Measurements from ENCODE around the gene TNNT2.

Gene TNNT2

DNA sequence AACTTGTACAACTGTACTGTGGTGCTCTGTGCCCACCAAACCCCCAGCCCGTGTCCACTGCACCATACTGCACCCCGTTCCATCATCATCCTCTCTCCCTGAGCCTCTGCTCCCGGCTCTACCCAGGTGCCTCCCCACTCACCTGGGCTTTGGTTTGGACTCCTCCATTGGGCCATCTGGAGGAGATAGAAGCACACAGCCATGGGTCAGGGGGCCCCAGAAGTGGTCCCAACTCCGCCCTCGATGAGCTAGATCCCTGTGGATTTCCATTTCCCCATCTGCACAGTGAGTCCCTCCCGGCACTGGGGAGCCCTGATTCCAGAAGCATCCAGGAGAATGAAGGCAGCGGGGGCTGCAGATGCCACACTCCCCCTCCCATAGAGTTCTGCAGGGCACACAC is 10.8 kb downstream of the TNNT2 start:
- in situ Hi-C loops (cut with MboI; ENCODE audit: low pct_unique_long_range_greater_than_20kb, low sequenced_read_pairs, unreplicated experiment) = no loop called here
- no peak for DNase-seq (ENCODE audit: low spot score)
- TF ChIP-seq, protein P1, sequence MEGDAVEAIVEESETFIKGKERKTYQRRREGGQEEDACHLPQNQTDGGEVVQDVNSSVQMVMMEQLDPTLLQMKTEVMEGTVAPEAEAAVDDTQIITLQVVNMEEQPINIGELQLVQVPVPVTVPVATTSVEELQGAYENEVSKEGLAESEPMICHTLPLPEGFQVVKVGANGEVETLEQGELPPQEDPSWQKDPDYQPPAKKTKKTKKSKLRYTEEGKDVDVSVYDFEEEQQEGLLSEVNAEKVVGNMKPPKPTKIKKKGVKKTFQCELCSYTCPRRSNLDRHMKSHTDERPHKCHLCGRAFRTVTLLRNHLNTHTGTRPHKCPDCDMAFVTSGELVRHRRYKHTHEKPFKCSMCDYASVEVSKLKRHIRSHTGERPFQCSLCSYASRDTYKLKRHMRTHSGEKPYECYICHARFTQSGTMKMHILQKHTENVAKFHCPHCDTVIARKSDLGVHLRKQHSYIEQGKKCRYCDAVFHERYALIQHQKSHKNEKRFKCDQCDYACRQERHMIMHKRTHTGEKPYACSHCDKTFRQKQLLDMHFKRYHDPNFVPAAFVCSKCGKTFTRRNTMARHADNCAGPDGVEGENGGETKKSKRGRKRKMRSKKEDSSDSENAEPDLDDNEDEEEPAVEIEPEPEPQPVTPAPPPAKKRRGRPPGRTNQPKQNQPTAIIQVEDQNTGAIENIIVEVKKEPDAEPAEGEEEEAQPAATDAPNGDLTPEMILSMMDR (IDR thresholded peaks at IDR 0.05; ENCODE audit: extremely low read depth, insufficient read depth, missing control alignments) = no peak

DNA sequence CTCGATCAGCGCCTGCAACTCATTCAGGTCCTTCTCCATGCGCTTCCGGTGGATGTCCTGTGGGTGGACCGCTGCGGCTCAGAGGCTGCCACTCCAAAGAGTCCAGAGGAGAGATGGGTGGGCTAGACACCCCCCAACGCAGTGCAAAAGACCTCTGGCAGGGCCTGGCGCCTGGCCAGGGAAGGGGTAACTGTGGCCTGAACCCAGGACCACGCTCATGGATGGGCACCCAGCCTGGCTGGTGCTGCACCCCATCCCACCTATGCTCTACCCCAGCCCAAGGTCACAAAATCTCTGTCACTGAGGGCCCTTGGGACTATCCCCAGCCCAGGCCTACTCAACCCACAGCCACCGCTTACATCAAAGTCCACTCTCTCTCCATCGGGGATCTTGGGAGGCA is 12.2 kb downstream of the TNNT2 start:
- TF ChIP-seq, protein P1 (IDR thresholded peaks at IDR 0.05; ENCODE audit: extremely low read depth, insufficient read depth, missing control alignments) = no peak
- in situ Hi-C loops (cut with MboI; ENCODE audit: low pct_unique_long_range_greater_than_20kb, low sequenced_read_pairs, unreplicated experiment) = no loop called here
- no peak for DNase-seq (ENCODE audit: low spot score)

DNA sequence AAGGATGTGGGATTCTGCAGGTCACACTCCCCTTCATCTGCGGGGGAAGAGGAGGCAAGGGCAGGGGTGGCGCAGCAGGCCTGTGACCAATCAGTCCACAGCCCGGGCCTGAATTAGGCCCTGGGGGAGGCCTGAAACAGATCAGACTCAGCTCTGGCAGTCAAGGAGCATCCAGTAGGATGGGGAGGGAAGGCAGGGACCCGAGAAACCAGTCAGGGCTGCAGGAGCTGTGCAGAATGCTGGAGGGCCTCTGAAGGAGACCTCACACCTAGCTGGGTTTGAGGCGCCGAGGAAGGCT is 12.7 kb downstream of the TNNT2 start:
- DNase-seq (ENCODE audit: low spot score) = no peak
- in situ Hi-C loops (cut with MboI; ENCODE audit: low pct_unique_long_range_greater_than_20kb, low sequenced_read_pairs, unreplicated experiment) = no loop called here
- TF ChIP-seq, protein P1 (IDR thresholded peaks at IDR 0.05; ENCODE audit: extremely low read depth, insufficient read depth, missing control alignments) = no peak

DNA sequence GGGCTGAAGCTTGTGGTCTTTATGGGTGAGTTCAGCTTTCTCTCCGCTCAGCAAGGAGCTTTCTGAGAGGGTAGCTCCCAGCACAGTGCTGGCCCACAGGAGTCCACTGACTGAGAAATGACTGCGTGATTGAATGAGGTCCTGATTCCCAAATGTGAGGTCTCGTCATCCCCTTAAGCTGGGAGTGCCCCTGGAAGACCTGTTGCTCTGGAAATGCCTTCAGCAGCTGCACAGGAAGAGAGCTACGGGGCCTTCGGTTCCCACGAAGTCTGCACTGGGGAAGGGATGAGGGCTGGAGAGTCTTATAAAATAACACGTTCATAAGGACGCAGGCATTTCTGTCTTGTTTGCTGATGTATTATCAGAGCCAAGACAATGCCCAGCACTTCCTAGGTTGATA is 14.0 kb downstream of the TNNT2 start:
- in situ Hi-C loops (cut with MboI; ENCODE audit: low pct_unique_long_range_greater_than_20kb, low sequenced_read_pairs, unreplicated experiment) = no loop called here
- TF ChIP-seq, protein P1 (IDR thresholded peaks at IDR 0.05; ENCODE audit: extremely low read depth, insufficient read depth, missing control alignments) = no peak
- no peak for DNase-seq (ENCODE audit: low spot score)

DNA sequence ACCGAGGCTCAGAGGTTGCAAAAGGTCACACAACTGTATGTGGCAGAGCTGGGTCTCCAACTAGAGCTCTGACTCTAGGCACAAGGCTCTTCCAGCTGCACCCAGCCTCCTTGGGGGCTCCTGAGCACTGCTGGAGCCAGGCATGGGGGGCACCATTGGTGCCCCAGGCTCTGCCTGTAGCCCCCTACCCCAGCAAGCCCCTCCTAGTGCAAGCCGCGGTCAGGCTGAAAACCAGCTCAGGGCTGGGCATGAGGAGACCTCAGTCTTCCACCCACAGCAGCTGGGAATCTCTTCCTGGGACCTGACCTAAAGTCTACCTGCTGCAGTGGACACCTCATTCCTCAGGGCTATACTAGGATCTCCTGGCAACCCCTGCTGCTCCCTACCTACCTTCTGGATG is 14.6 kb downstream of the TNNT2 start:
- TF ChIP-seq, protein P1 (IDR thresholded peaks at IDR 0.05; ENCODE audit: extremely low read depth, insufficient read depth, missing control alignments) = no peak
- in situ Hi-C loops (cut with MboI; ENCODE audit: low pct_unique_long_range_greater_than_20kb, low sequenced_read_pairs, unreplicated experiment) = no loop called here
- DNase-seq (ENCODE audit: low spot score) = no peak

DNA sequence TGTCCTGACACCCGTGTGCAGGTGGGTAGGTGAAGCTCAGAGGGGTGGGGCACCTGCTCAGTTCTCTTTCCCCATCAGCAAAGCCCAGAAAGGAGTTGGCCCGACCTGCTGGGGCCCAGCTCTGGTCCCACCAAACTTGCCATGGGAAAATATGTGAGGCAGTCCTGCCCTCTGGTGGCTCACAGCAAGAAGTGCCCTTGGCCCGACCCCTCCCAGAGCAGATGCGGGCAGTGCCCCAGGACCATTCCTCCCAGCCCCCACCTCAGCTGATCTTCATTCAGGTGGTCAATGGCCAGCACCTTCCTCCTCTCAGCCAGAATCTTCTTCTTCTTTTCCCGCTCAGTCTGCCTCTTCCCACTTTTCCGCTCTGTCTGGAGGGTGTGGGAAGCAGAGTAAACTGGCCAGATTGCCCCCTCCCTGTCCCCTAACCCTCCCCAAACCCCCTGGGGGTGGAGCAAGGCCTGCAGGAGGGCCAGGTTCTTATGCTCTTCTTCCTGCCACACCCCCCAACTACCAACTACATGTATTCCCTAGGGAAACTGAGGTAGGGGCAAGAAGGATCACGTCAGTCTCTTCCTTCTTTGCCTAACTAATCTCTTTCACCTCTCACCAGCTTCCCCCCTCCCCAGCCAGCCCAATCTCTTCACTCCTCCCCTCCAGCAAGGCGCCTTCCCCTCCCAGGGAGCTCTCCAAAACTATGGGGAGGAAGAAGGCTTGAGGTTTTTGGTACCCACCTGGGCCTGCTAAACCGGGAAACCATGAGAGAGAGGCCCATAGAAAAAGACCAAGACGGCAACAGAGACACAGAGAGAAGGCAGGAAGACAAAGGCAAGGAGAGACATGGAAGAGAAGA is 15.6 kb downstream of the TNNT2 start:
- DNase-seq (ENCODE audit: low spot score) = peak; percentile 87
- in situ Hi-C loops (cut with MboI; ENCODE audit: low pct_unique_long_range_greater_than_20kb, low sequenced_read_pairs, unreplicated experiment) = no loop called here
- TF ChIP-seq, protein P1 (IDR thresholded peaks at IDR 0.05; ENCODE audit: extremely low read depth, insufficient read depth, missing control alignments) = peak; percentile 82

Data from GM13977 (cell line).